GM23338 (cell line): ENCODE results near the gene ANTXR1. TPM values are rescaled to one million over a fixed set of nuclear protein-coding genes. Genes with fewer than 3 reads are reported as not detected.

ENCODE experiments used
- ATAC-seq: fragments of 200-7000 bp; cut with Tn5 transposase; 3 replicates; pipeline ENCODE4 v1.9.1; 2020
- DNase-seq: peaks from one replicate; pipeline ENCODE4 v3.0.0-alpha.2; 2015; ENCODE audit warnings: low spot score
- H2AFZ ChIP-seq: fragments of 200-600 bp; sonication (generic); 2 replicates; pipeline ENCODE4 v1.8.0; 2016; ENCODE audit warnings: antibody characterized with exemption, mild to moderate bottlenecking, moderate library complexity
- H3F3A ChIP-seq: fragments of 200-600 bp; sonication (generic); replicated peaks from 2 replicates; pipeline ENCODE4 v1.8.0; 2017; ENCODE audit warnings: antibody characterized with exemption, mixed run types, low read depth
- H3K27ac ChIP-seq: fragments of 200-600 bp; sonication (generic); 2 replicates; pipeline ENCODE4 v1.6.1; 2016; ENCODE audit warnings: low read depth
- H3K27me3 ChIP-seq: fragments of 200-600 bp; sonication (generic); 2 replicates; pipeline ENCODE4 v1.8.0; 2016; ENCODE audit warnings: mild to moderate bottlenecking, mixed run types, moderate library complexity; ENCODE audit not compliant: insufficient read depth
- H3K36me3 ChIP-seq: fragments of 200-600 bp; sonication (generic); 2 replicates; pipeline ENCODE4 v1.8.0; 2016; ENCODE audit warnings: mild to moderate bottlenecking; ENCODE audit not compliant: insufficient read depth
- H3K4me1 ChIP-seq: fragments of 200-600 bp; sonication (generic); 2 replicates; pipeline ENCODE4 v1.8.0; 2016; ENCODE audit warnings: mild to moderate bottlenecking, moderate library complexity; ENCODE audit not compliant: insufficient read depth
- H3K4me2 ChIP-seq: fragments of 200-600 bp; sonication (generic); 2 replicates; pipeline ENCODE4 v1.7.1; 2017; ENCODE audit warnings: mixed run types
- H3K4me3 ChIP-seq: fragments of 200-600 bp; sonication (generic); 2 replicates; pipeline ENCODE4 v1.6.1; 2016; ENCODE audit warnings: mixed run types
- H3K79me2 ChIP-seq: fragments of 200-600 bp; sonication (generic); replicated peaks from 2 replicates; pipeline ENCODE4 v1.8.0; 2017; ENCODE audit warnings: mild to moderate bottlenecking; ENCODE audit not compliant: insufficient read depth
- H3K9me2 ChIP-seq: fragments of 200-600 bp; sonication (generic); 2 replicates; pipeline ENCODE4 v1.8.0; 2017; ENCODE audit not compliant: insufficient read depth
- H4K20me1 ChIP-seq: fragments of 200-600 bp; sonication (generic); replicated peaks from 2 replicates; pipeline ENCODE4 v1.8.0; 2017; ENCODE audit warnings: mild to moderate bottlenecking; ENCODE audit not compliant: insufficient read depth
- H3K27ac Mint-ChIP-seq: 2 replicates; pipeline ENCODE4 v1.8.0; 2020; ENCODE audit warnings: inconsistent platforms, mild to moderate bottlenecking, moderate library complexity, mixed read lengths
- H3K27me3 Mint-ChIP-seq: 3 replicates; pipeline ENCODE4 v1.8.0; 2022; ENCODE audit warnings: low read depth, mild to moderate bottlenecking, moderate library complexity, mixed read lengths, inconsistent platforms; ENCODE audit not compliant: insufficient read depth, poor library complexity
- H3K36me3 Mint-ChIP-seq: 3 replicates; pipeline ENCODE4 v1.8.0; 2021; ENCODE audit warnings: low read depth, mild to moderate bottlenecking, inconsistent platforms, moderate library complexity, mixed read lengths
- H3K4me1 Mint-ChIP-seq: 3 replicates; pipeline ENCODE4 v1.8.0; 2020; ENCODE audit warnings: mild to moderate bottlenecking, inconsistent platforms, mixed read lengths
- H3K4me3 Mint-ChIP-seq: 3 replicates; pipeline ENCODE4 v1.8.0; 2021; ENCODE audit warnings: moderate library complexity, mild to moderate bottlenecking, inconsistent platforms, mixed read lengths
- H3K9me3 Mint-ChIP-seq: 3 replicates; pipeline ENCODE4 v1.8.0; 2020; ENCODE audit warnings: moderate library complexity, mild to moderate bottlenecking, inconsistent platforms, mixed read lengths
- CREB1 ChIP-seq: fragments of 250-450 bp; sonication (Bioruptor Pico); IDR thresholded peaks from 2 replicates; pipeline ENCODE4 v1.5.0; 2020; ENCODE audit warnings: low read depth, mild to moderate bottlenecking, moderate library complexity
- CTCF ChIP-seq, 2 experiments: fragments of 200-600 bp in 1 of 2; sonication (generic) in 1 of 2; conservative IDR thresholded peaks; 2 replicates each; pipeline versions ENCODE4 v1.5.1 to v1.6.1; 2016 to 2017; ENCODE audit warnings: antibody characterized with exemption in 2 of 2, low read depth in 2 of 2, mild to moderate bottlenecking in 2 of 2, moderate library complexity in 1 of 2
- EZH2 ChIP-seq: fragments of 200-600 bp; sonication (generic); IDR thresholded peaks from one replicate; pipeline ENCODE4 v1.8.0; 2017; ENCODE audit warnings: antibody characterized with exemption, mild to moderate bottlenecking, low read depth; ENCODE audit not compliant: unreplicated experiment
- EZH2phosphoT487 ChIP-seq: fragments of 200-600 bp; sonication (generic); IDR thresholded peaks from one replicate; pipeline ENCODE4 v1.8.1; 2018; ENCODE audit warnings: antibody characterized with exemption; ENCODE audit not compliant: unreplicated experiment
- JUNB ChIP-seq: IDR thresholded peaks from one replicate; pipeline ENCODE4 v1.6.1; 2016; ENCODE audit warnings: antibody characterized with exemption; ENCODE audit not compliant: unreplicated experiment
- NANOG ChIP-seq: IDR thresholded peaks from 2 replicates; pipeline ENCODE4 v1.6.1; 2016; ENCODE audit warnings: antibody characterized with exemption, borderline replicate concordance
- POLR2AphosphoS5 ChIP-seq: IDR thresholded peaks from 2 replicates; pipeline ENCODE4 v1.6.1; 2016; ENCODE audit warnings: antibody characterized with exemption, low read depth
- STAT1 ChIP-seq: IDR thresholded peaks from one replicate; pipeline ENCODE4 v1.6.1; 2016; ENCODE audit warnings: antibody characterized with exemption; ENCODE audit not compliant: unreplicated experiment
- ZNF114 ChIP-seq: fragments of 250-450 bp; sonication (Bioruptor Pico); IDR thresholded peaks from 2 replicates; pipeline ENCODE4 v1.5.0; 2020; ENCODE audit warnings: mild to moderate bottlenecking, moderate library complexity
- ZNF331 ChIP-seq: fragments of 250-450 bp; sonication (Bioruptor Pico); IDR thresholded peaks from 2 replicates; pipeline ENCODE4 v1.5.0; 2020; ENCODE audit warnings: low read depth, mild to moderate bottlenecking, moderate library complexity
- ZNF462 ChIP-seq: fragments of 250-450 bp; sonication (Bioruptor Pico); IDR thresholded peaks from 2 replicates; pipeline ENCODE4 v1.5.0; 2020; ENCODE audit warnings: mild to moderate bottlenecking, moderate library complexity
- polyA plus RNA-seq: library from polyadenylated mRNA; unstranded; fragments of >200 nt; fragmentation: Nextera tagmentation; extraction: Ambion mirVana; gene quantifications from 2 replicates; pipeline ENCODE4 v1.2.1, GENCODE V29; 2016
- total RNA-seq: library from RNA; depleted of rRNA; stranded (reverse); fragments of >200 nt; shearing (Covaris generic); gene quantifications from 2 replicates; pipeline ENCODE4 v1.2.3, GENCODE V29; 2014
- TF ChIP-seq, protein P1 (sequence below): IDR thresholded peaks from 2 replicates; pipeline ENCODE4 v1.6.1; 2016; ENCODE audit warnings: antibody characterized with exemption
- TF ChIP-seq, protein P2 (sequence below): IDR thresholded peaks from one replicate; pipeline ENCODE4 v1.6.1; 2018; ENCODE audit warnings: antibody characterized with exemption; ENCODE audit not compliant: unreplicated experiment

Gene ANTXR1
- total and polyA plus RNA-seq, 2 experiments from 2014 or later = 16.1 to 23.1 TPM

DNA sequence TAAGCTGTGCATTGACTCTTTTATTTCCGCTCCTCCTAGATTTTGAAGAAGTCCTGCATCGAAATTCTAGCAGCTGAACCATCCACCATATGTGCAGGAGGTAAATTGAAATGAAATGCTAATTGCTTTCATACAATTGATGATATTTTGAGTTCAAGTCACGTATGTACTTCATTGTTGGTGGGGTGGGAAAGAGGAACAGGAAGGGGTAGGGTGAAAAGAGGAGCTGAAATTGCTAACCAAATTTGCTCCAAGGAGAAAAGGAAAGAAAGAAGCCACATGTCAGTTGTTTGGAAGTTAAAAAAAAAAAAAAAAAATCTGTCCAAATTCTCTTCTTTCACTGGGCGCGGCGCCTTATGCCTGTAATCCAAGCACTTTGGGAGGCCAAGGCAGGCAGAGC, 77.8 kb downstream of the ANTXR1 start:
- H3K79me2 ChIP-seq = no peaks in the 10 kb centered on the region
- no peaks in the 10 kb centered on the region for H4K20me1 ChIP-seq
- Mint-ChIP-seq H3K27ac (no peak overlapping the region), H3K9me3 (no peaks in the 10 kb centered on the region), H3K27me3 (peaks cover 4% of the 10 kb centered on the region), H3K4me3 (no peak overlapping the region), H3K4me1 (no peaks in the 10 kb centered on the region; the same call in 2 of the 3 replicates), H3K36me3 (peaks cover 3% of the 10 kb centered on the region; the same call in 1 of the 3 replicates)
- no peak overlapping the region for H3K27ac ChIP-seq
- TF ChIP-seq EZH2 (no peak), CREB1 (CRISPR knock-in tag) (no peak), JUNB (no peak), ZNF462 (CRISPR knock-in tag) (no peak), CTCF (conservative IDR thresholded peaks at IDR 0.05; ENCODE audit: low read depth in 2 of 2) (no peak), EZH2phosphoT487 (no peak), STAT1 (no peak), NANOG (no peak), POLR2AphosphoS5 (no peak), ZNF331 (CRISPR knock-in tag) (no peak), ZNF114 (no peak)
- TF ChIP-seq, protein P1, sequence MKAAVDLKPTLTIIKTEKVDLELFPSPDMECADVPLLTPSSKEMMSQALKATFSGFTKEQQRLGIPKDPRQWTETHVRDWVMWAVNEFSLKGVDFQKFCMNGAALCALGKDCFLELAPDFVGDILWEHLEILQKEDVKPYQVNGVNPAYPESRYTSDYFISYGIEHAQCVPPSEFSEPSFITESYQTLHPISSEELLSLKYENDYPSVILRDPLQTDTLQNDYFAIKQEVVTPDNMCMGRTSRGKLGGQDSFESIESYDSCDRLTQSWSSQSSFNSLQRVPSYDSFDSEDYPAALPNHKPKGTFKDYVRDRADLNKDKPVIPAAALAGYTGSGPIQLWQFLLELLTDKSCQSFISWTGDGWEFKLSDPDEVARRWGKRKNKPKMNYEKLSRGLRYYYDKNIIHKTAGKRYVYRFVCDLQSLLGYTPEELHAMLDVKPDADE = no peak
- TF ChIP-seq, protein P2, sequence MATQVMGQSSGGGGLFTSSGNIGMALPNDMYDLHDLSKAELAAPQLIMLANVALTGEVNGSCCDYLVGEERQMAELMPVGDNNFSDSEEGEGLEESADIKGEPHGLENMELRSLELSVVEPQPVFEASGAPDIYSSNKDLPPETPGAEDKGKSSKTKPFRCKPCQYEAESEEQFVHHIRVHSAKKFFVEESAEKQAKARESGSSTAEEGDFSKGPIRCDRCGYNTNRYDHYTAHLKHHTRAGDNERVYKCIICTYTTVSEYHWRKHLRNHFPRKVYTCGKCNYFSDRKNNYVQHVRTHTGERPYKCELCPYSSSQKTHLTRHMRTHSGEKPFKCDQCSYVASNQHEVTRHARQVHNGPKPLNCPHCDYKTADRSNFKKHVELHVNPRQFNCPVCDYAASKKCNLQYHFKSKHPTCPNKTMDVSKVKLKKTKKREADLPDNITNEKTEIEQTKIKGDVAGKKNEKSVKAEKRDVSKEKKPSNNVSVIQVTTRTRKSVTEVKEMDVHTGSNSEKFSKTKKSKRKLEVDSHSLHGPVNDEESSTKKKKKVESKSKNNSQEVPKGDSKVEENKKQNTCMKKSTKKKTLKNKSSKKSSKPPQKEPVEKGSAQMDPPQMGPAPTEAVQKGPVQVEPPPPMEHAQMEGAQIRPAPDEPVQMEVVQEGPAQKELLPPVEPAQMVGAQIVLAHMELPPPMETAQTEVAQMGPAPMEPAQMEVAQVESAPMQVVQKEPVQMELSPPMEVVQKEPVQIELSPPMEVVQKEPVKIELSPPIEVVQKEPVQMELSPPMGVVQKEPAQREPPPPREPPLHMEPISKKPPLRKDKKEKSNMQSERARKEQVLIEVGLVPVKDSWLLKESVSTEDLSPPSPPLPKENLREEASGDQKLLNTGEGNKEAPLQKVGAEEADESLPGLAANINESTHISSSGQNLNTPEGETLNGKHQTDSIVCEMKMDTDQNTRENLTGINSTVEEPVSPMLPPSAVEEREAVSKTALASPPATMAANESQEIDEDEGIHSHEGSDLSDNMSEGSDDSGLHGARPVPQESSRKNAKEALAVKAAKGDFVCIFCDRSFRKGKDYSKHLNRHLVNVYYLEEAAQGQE = no peak
- peaks cover 3% of the 10 kb centered on the region; the same call in 1 of the 2 replicates for H3K9me2 ChIP-seq
- ATAC-seq = no peak
- H2AFZ ChIP-seq = no peak overlapping the region
- H3K4me1 ChIP-seq = no peaks in the 10 kb centered on the region; the same call in 1 of the 2 replicates
- H3K36me3 ChIP-seq = peaks cover 3% of the 10 kb centered on the region; the same call in 1 of the 2 replicates
- DNase-seq = no peak
- no peaks in the 10 kb centered on the region for H3K27me3 ChIP-seq
- no peak overlapping the region for H3K4me2 ChIP-seq
- H3K4me3 ChIP-seq = no peak overlapping the region
- H3F3A ChIP-seq = no peaks in the 10 kb centered on the region
